Epithelial cell of esophagus (primary cell): ENCODE measurements around the gene MARVELD1.

Experiments used
- DNase-seq: peaks from one replicate; pipeline ENCODE4 v3.0.0; 2010; ENCODE audit warnings: low read depth
- H3K4me3 ChIP-seq: 2 replicates; pipeline ENCODE4 v1.5.1; 2011; ENCODE audit warnings: mild to moderate bottlenecking, low read length, control low read depth
- CTCF ChIP-seq: IDR thresholded peaks from 2 replicates; pipeline ENCODE4 v1.5.1; 2011; ENCODE audit warnings: low read depth, mild to moderate bottlenecking, low read length, control low read depth, inconsistent platforms; ENCODE audit not compliant: insufficient read depth; ENCODE audit errors: missing control alignments

Gene MARVELD1

GRCh38 chr10:97708976-97709946 is 4.3 kb upstream of the MARVELD1 start:
- peak; percentile 75 for DNase-seq
- no peak overlapping the region for H3K4me3 ChIP-seq
- peak; percentile 76 for TF ChIP-seq CTCF

- no peak overlapping the region for H3K4me3 ChIP-seq
- no peak for TF ChIP-seq CTCF
- no peak for DNase-seq
Measured at GRCh38 chr10:97711640-97712572, 1.6 kb upstream of the MARVELD1 start.

GRCh38 chr10:97713826-97714400 is 383 bp downstream of the MARVELD1 start:
- H3K4me3 ChIP-seq: peak overlapping the region; percentile 57
- DNase-seq: peak; percentile 89
- peak; percentile 32 for TF ChIP-seq CTCF

- DNase-seq: peak; percentile 86
Measured at GRCh38 chr10:97714401-97715258, 1.1 kb downstream of the MARVELD1 start.

GRCh38 chr10:97715259-97715874 is 1.8 kb downstream of the MARVELD1 start:
- H3K4me3 ChIP-seq: peak overlapping the region; percentile 57
- DNase-seq: no peak
- TF ChIP-seq CTCF: no peak

More at GRCh38 chr10:97714401-97715258, 1.1 kb downstream of the MARVELD1 start:
- no peak for TF ChIP-seq CTCF
- peak overlapping the region; percentile 57 for H3K4me3 ChIP-seq

- H3K4me3 ChIP-seq: no peak overlapping the region
- no peak for DNase-seq
- TF ChIP-seq CTCF: no peak
Measured at GRCh38 chr10:97717627-97718026, 4.1 kb downstream of the MARVELD1 start.
